Measurements from ENCODE around the gene USP1.

Gene USP1

DNA sequence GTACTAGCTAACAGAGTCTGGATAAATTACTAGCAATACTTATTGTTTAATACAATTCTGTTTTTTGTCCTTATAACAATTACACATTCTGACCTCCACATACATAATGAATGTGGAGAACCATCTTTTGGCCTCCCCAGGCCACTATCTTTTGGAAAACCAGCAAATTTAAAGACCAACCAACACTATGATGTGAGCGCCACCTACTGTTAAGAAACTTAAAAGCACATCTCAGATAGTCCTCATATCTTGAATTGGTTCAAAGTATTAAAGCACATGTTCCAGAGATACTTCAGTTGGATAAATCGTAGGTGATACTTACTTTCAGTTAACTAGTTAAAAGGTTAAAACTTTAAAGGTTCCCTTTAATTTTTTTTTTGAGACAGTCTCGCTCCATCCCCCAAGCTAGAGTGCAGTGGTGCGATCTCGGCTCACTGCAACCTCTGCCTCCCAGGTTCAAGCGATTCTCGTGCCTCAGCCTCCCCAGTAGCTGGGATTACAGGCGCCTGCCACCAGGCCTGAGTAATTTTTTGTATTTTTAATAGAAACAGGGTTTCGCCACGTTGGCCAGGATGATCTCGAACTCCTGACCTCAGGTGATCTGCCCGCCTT is 29.3 kb upstream of the USP1 start:
- H3K4me2 ChIP-seq (ENCODE audit: low read depth, low read length): no peak overlapping the region
- no peak overlapping the region for H2AFZ ChIP-seq (ENCODE audit: low read length)
- no peaks in the 10 kb centered on the region for H3K27me3 ChIP-seq (replicated peaks; ENCODE audit: insufficient read depth, low read length)
- no peaks in the 10 kb centered on the region for H3K36me3 ChIP-seq (replicated peaks; ENCODE audit: insufficient read depth, low read length)
- H3K79me2 ChIP-seq (ENCODE audit: low read length): no peaks in the 10 kb centered on the region
- no peaks in the 10 kb centered on the region for H4K20me1 ChIP-seq (ENCODE audit: insufficient read depth, low read length)
- no peaks in the 10 kb centered on the region for H3F3A ChIP-seq (ENCODE audit: insufficient read depth, low read length)
- H3K4me3 ChIP-seq (ENCODE audit: low read length): no peak overlapping the region
- H3K9me2 ChIP-seq (replicated peaks; ENCODE audit: insufficient read depth, low read length): no peaks in the 10 kb centered on the region
- H3K27ac ChIP-seq (ENCODE audit: low read length): no peak overlapping the region
- no peak overlapping the region for H3K9ac ChIP-seq (ENCODE audit: low read length)
- TF ChIP-seq, protein P1, sequence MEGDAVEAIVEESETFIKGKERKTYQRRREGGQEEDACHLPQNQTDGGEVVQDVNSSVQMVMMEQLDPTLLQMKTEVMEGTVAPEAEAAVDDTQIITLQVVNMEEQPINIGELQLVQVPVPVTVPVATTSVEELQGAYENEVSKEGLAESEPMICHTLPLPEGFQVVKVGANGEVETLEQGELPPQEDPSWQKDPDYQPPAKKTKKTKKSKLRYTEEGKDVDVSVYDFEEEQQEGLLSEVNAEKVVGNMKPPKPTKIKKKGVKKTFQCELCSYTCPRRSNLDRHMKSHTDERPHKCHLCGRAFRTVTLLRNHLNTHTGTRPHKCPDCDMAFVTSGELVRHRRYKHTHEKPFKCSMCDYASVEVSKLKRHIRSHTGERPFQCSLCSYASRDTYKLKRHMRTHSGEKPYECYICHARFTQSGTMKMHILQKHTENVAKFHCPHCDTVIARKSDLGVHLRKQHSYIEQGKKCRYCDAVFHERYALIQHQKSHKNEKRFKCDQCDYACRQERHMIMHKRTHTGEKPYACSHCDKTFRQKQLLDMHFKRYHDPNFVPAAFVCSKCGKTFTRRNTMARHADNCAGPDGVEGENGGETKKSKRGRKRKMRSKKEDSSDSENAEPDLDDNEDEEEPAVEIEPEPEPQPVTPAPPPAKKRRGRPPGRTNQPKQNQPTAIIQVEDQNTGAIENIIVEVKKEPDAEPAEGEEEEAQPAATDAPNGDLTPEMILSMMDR (IDR thresholded peaks at IDR 0.05; ENCODE audit: low read length): peak; percentile 80
- no peak for TF ChIP-seq EZH2 (optimal IDR thresholded peaks at IDR 0.05; ENCODE audit: low read depth, low read length)
- no peak for TF ChIP-seq EZH2phosphoT487 (IDR thresholded peaks at IDR 0.05; ENCODE audit: low read length)
- H3K4me1 ChIP-seq (ENCODE audit: low read length): no peaks in the 10 kb centered on the region
- H3K9me3 ChIP-seq (replicated peaks; ENCODE audit: insufficient read depth, low read length): no peaks in the 10 kb centered on the region
- peak; percentile 57 for DNase-seq

DNA sequence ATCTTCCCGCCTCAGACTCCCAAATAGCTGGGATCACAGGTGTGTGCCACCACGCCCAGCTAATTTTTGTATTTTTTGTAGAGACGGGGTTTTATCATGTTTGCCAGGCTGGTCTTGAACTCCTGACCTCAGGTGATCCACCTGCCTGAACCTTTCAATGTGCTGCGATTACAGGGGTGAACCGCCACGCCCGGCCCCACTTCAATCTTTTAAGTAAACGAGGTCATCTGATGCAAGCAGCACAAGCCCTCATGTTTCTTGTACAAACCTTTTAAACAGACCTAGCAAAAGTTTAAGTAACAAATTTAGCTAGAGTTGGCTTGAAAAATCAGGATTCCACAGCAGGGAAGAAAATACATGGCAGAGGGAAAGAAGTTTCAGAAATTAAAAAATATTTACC is 21.2 kb upstream of the USP1 start:
- Histone ChIP-seq H3K4me2 (ENCODE audit: low read depth, low read length) (no peak overlapping the region), H2AFZ (ENCODE audit: low read length) (no peak overlapping the region), H3K27ac (ENCODE audit: low read length) (no peak overlapping the region), H3K4me1 (ENCODE audit: low read length) (no peaks in the 10 kb centered on the region), H3F3A (ENCODE audit: insufficient read depth, low read length) (no peaks in the 10 kb centered on the region), H3K27me3 (replicated peaks; ENCODE audit: insufficient read depth, low read length) (no peaks in the 10 kb centered on the region), H3K36me3 (replicated peaks; ENCODE audit: insufficient read depth, low read length) (no peaks in the 10 kb centered on the region), H3K4me3 (ENCODE audit: low read length) (no peak overlapping the region), H4K20me1 (ENCODE audit: insufficient read depth, low read length) (no peaks in the 10 kb centered on the region), H3K9ac (ENCODE audit: low read length) (no peak overlapping the region), H3K9me2 (replicated peaks; ENCODE audit: insufficient read depth, low read length) (no peaks in the 10 kb centered on the region), H3K79me2 (ENCODE audit: low read length) (no peaks in the 10 kb centered on the region), H3K9me3 (replicated peaks; ENCODE audit: insufficient read depth, low read length) (no peaks in the 10 kb centered on the region)
- no peak for DNase-seq
- TF ChIP-seq, protein P1 (IDR thresholded peaks at IDR 0.05; ENCODE audit: low read length): no peak
- no peak for TF ChIP-seq EZH2 (optimal IDR thresholded peaks at IDR 0.05; ENCODE audit: low read depth, low read length)
- no peak for TF ChIP-seq EZH2phosphoT487 (IDR thresholded peaks at IDR 0.05; ENCODE audit: low read length)

DNA sequence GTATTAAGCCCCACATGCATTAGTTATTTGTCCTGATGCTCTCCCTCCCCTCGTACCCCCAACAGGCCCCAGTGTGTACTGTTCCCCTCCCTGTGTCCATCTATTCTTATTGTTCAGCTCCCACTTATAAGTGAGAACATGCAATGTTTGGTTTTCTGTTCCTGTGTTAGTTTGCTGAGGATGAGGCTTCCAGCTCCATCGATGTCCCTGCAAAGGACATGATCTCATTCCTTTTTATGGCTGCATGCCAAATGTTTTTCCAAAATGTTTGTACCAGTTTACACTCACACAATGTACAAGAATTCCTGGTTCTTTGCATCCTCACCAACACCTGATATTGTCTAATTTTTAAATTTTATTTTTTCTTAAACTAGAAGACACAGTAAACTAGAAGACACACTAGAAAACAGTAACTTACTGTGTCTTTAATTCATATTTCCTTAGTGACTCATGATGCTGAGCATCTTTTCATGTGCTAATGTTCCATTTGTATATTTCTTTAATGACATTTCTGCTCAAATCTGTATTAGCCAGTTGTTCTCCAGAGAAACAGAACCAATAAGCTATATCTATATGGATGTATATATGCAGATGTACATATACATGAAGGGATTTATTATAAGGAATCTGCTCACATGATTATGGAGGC is 19.4 kb upstream of the USP1 start:
- H3F3A ChIP-seq (ENCODE audit: insufficient read depth, low read length): no peaks in the 10 kb centered on the region
- no peaks in the 10 kb centered on the region for H4K20me1 ChIP-seq (ENCODE audit: insufficient read depth, low read length)
- no peaks in the 10 kb centered on the region for H3K27me3 ChIP-seq (replicated peaks; ENCODE audit: insufficient read depth, low read length)
- H3K36me3 ChIP-seq (replicated peaks; ENCODE audit: insufficient read depth, low read length): no peaks in the 10 kb centered on the region
- no peak overlapping the region for H3K27ac ChIP-seq (ENCODE audit: low read length)
- TF ChIP-seq EZH2 (optimal IDR thresholded peaks at IDR 0.05; ENCODE audit: low read depth, low read length): no peak
- TF ChIP-seq EZH2phosphoT487 (IDR thresholded peaks at IDR 0.05; ENCODE audit: low read length): no peak
- TF ChIP-seq, protein P1 (IDR thresholded peaks at IDR 0.05; ENCODE audit: low read length): no peak
- no peak overlapping the region for H3K4me3 ChIP-seq (ENCODE audit: low read length)
- H3K9me2 ChIP-seq (replicated peaks; ENCODE audit: insufficient read depth, low read length): no peaks in the 10 kb centered on the region
- no peak for DNase-seq
- H3K9ac ChIP-seq (ENCODE audit: low read length): no peak overlapping the region
- H3K9me3 ChIP-seq (replicated peaks; ENCODE audit: insufficient read depth, low read length): no peaks in the 10 kb centered on the region
- H3K4me2 ChIP-seq (ENCODE audit: low read depth, low read length): no peak overlapping the region
- no peaks in the 10 kb centered on the region for H3K79me2 ChIP-seq (ENCODE audit: low read length)
- no peak overlapping the region for H2AFZ ChIP-seq (ENCODE audit: low read length)
- no peaks in the 10 kb centered on the region for H3K4me1 ChIP-seq (ENCODE audit: low read length)
